ENCODE results near the gene OR2A5. TPM values are rescaled to one million over a fixed set of nuclear protein-coding genes. Genes with fewer than 3 reads are reported as not detected.

OR2A5 gene
- total RNA-seq, 1 donor from 2014 or later = not detected

DNA sequence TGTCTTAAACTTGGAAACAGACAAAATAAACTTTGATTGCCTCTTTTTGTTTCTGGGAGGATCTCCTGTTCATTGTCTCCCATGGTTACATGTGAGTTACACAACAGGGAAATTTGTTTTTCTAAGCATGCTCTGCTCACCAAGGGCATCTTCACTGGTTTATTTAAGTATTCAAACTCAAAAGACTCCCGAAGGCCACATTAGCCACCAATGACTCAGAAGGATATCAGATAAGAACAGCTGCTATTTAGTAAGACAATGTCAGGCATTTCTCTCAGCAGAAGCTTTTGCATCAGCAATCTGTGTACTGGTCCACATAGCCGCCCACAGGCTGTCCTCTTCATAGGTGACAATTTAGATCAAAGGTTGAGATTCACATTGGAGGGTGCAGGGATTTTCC lies 29.3 kb upstream of the OR2A5 start:
- Mint-ChIP-seq H3K9me3 (no peaks in the 10 kb centered on the region), H3K4me1 (no peaks in the 10 kb centered on the region), H3K27me3 (ENCODE audit: low read depth) (no peaks in the 10 kb centered on the region), H3K4me3 (no peak overlapping the region), H3K27ac (ENCODE audit: unreplicated experiment) (no peak overlapping the region), H3K36me3 (ENCODE audit: low read depth) (no peaks in the 10 kb centered on the region)
- DNase-seq (ENCODE audit: low read depth, low spot score) = no peak
- TF ChIP-seq, protein P1, sequence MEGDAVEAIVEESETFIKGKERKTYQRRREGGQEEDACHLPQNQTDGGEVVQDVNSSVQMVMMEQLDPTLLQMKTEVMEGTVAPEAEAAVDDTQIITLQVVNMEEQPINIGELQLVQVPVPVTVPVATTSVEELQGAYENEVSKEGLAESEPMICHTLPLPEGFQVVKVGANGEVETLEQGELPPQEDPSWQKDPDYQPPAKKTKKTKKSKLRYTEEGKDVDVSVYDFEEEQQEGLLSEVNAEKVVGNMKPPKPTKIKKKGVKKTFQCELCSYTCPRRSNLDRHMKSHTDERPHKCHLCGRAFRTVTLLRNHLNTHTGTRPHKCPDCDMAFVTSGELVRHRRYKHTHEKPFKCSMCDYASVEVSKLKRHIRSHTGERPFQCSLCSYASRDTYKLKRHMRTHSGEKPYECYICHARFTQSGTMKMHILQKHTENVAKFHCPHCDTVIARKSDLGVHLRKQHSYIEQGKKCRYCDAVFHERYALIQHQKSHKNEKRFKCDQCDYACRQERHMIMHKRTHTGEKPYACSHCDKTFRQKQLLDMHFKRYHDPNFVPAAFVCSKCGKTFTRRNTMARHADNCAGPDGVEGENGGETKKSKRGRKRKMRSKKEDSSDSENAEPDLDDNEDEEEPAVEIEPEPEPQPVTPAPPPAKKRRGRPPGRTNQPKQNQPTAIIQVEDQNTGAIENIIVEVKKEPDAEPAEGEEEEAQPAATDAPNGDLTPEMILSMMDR (conservative IDR thresholded peaks at IDR 0.05) = no peak

DNA sequence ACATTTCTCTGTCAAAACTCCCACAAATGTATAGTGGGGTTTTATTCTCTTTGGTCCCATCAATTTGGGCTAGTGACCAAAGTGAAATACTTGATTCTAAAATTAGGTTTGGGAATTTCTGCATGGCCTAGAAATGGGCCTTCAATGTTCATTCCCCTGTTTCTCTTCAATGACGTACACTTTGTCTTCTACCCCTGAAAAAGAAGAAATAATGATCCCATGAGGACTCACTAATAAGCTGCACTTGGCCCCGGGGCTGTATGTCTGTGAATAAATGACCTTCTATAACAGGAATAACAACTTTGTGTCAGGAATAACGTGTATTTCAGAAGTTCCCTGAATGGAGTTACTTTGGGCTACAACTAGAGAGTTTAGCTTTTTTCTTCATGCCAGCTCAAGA lies 28.4 kb upstream of the OR2A5 start:
- Mint-ChIP-seq H3K4me3 (no peak overlapping the region), H3K27ac (ENCODE audit: unreplicated experiment) (no peak overlapping the region), H3K4me1 (no peaks in the 10 kb centered on the region), H3K27me3 (ENCODE audit: low read depth) (no peaks in the 10 kb centered on the region), H3K9me3 (no peaks in the 10 kb centered on the region), H3K36me3 (ENCODE audit: low read depth) (no peaks in the 10 kb centered on the region)
- DNase-seq (ENCODE audit: low read depth, low spot score) = no peak
- TF ChIP-seq, protein P1 (conservative IDR thresholded peaks at IDR 0.05) = no peak

- Mint-ChIP-seq H3K36me3 (ENCODE audit: low read depth) (no peaks in the 10 kb centered on the region), H3K4me1 (no peaks in the 10 kb centered on the region), H3K4me3 (no peak overlapping the region), H3K9me3 (no peaks in the 10 kb centered on the region), H3K27me3 (ENCODE audit: low read depth) (no peaks in the 10 kb centered on the region), H3K27ac (ENCODE audit: unreplicated experiment) (no peak overlapping the region)
- TF ChIP-seq, protein P1 (conservative IDR thresholded peaks at IDR 0.05) = no peak
- no peak for DNase-seq (ENCODE audit: low read depth, low spot score)
These were observed 26.6 kb upstream of the OR2A5 start for GRCh38 chr7:144022169-144022568.

DNA sequence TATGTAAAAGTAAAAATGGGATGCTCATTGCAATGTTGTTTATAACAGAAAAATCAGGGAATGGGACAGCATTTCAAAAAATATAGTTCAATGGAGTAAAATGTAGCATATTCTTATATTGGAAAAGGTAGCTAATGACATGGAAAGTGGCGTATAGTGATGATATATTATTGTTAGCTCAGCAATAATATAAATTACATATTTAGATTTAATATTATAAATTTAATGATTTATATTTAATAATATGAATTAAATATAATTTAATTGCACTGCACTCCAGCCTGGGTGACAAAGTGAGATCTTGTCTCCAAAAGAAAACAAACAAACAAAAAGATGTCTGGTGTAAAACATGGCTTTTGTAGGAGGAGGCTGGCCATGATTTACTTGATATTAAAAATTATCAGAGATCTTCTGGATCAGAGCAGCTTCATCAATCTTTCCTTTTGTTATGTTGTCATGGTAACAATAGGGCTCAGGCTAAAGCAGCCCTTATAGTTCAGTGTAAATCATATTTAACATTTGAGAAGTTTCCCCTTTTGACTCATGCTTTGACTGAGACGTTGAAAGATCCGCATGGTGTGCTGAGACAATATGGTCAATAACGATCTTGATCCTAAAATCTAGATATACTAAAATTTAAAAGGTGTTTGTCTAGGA lies 25.4 kb upstream of the OR2A5 start:
- H3K36me3 Mint-ChIP-seq (ENCODE audit: low read depth) = no peaks in the 10 kb centered on the region
- TF ChIP-seq, protein P1 (conservative IDR thresholded peaks at IDR 0.05) = no peak
- H3K4me3 Mint-ChIP-seq = no peak overlapping the region
- DNase-seq (ENCODE audit: low read depth, low spot score) = no peak
- H3K9me3 Mint-ChIP-seq = no peaks in the 10 kb centered on the region
- H3K4me1 Mint-ChIP-seq = no peaks in the 10 kb centered on the region
- no peaks in the 10 kb centered on the region for H3K27me3 Mint-ChIP-seq (ENCODE audit: low read depth)
- H3K27ac Mint-ChIP-seq (ENCODE audit: unreplicated experiment) = no peak overlapping the region

GRCh38 chr7:144024213-144024612 lies 24.5 kb upstream of the OR2A5 start:
- DNase-seq (ENCODE audit: low read depth, low spot score) = no peak
- TF ChIP-seq, protein P1 (conservative IDR thresholded peaks at IDR 0.05) = no peak
- Mint-ChIP-seq H3K4me3 (no peak overlapping the region), H3K36me3 (ENCODE audit: low read depth) (no peaks in the 10 kb centered on the region), H3K27ac (ENCODE audit: unreplicated experiment) (no peak overlapping the region), H3K4me1 (no peaks in the 10 kb centered on the region), H3K9me3 (no peaks in the 10 kb centered on the region), H3K27me3 (ENCODE audit: low read depth) (no peaks in the 10 kb centered on the region)

Data from neural crest cell (in vitro differentiated cells).